ENCODE results near the gene SLC47A1.
"Not testable (repeated sequence)": the region's sequence is repeated elsewhere in the genome, so short reads cannot be mapped to it uniquely, and the experiment has no call there.

SLC47A1 gene

DNA sequence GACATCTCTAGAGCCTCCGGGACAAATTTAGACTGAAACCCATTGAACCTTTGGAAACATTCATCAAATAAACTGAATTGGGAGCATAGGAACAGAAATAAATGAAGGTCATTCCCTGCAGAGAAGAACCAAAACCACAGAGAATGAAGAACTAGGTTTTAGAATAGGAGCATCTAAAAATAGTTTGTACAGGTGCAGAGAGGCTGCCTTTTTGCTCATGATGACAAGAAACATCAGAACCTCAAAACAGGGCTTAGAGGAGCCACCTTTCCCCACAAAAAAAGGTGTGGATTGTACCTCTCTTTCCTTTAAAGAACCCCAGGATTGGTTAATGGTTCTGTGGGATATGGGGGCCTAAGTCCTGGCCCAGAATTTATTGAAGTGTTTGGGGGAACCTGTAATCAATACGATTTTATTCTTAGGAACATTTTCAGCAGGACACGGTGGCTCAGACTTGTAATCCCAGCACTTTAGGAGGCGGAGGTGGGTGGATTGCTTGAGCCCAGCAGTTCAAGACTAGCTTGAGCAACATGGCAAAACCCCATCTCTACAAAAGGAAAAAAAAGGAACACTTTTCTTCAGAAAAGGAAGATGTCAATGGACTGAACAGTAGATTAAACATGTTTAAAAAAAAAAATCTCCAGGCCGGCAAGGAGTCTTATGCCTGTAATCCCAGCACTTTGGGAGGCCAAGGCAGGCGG, 37.7 kb upstream of the SLC47A1 start:
- H3K4me3 ChIP-seq (ENCODE audit: low read depth, low read length): no peak overlapping the region
- TF ChIP-seq, protein P1, sequence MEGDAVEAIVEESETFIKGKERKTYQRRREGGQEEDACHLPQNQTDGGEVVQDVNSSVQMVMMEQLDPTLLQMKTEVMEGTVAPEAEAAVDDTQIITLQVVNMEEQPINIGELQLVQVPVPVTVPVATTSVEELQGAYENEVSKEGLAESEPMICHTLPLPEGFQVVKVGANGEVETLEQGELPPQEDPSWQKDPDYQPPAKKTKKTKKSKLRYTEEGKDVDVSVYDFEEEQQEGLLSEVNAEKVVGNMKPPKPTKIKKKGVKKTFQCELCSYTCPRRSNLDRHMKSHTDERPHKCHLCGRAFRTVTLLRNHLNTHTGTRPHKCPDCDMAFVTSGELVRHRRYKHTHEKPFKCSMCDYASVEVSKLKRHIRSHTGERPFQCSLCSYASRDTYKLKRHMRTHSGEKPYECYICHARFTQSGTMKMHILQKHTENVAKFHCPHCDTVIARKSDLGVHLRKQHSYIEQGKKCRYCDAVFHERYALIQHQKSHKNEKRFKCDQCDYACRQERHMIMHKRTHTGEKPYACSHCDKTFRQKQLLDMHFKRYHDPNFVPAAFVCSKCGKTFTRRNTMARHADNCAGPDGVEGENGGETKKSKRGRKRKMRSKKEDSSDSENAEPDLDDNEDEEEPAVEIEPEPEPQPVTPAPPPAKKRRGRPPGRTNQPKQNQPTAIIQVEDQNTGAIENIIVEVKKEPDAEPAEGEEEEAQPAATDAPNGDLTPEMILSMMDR (IDR thresholded peaks at IDR 0.05; ENCODE audit: low read depth, low read length, missing control alignments): no peak
- DNase-seq (ENCODE audit: low read depth): no peak

DNA sequence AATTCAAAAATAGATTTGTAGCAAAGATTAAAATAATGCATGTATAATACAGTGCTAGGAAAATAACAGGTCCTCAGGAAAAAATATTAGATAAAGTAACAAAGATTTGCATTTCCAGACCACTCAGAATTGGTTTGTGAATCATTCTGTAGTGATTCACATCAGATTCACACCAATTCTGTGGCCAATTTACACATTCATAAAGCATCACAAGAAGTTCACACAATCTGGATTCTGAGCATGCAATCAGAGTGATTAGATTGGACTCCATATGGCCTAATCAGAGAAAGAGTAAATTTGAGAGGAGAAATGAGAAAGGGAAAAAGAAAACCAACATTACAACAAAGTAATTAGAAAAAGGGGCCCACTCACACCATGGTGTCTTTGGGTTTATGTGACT, 36.0 kb upstream of the SLC47A1 start:
- TF ChIP-seq, protein P1 (IDR thresholded peaks at IDR 0.05; ENCODE audit: low read depth, low read length, missing control alignments): no peak
- DNase-seq (ENCODE audit: low read depth): no peak
- no peak overlapping the region for H3K4me3 ChIP-seq (ENCODE audit: low read depth, low read length)

DNA sequence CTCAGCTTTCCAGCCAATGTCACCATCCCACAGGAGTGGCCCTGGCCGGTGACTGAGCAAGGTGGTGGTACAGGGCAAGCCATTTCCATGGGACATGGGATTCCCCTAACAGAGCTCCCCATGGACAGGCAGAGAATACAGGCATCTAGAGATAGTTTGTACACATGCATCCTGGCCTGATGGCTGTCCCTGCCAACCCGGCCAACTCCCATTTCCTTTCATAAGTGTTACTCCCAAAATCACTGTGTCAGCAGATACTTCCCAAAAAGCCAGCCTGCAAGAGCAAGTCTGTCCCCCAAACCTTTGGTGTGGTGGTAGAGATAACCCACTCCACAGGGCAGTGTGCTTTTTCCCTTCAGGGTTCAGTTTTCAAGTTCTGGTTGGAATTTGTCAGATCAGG, 32.4 kb upstream of the SLC47A1 start:
- TF ChIP-seq, protein P1 (IDR thresholded peaks at IDR 0.05; ENCODE audit: low read depth, low read length, missing control alignments): no peak
- no peak overlapping the region for H3K4me3 ChIP-seq (ENCODE audit: low read depth, low read length)
- DNase-seq (ENCODE audit: low read depth): no peak

DNA sequence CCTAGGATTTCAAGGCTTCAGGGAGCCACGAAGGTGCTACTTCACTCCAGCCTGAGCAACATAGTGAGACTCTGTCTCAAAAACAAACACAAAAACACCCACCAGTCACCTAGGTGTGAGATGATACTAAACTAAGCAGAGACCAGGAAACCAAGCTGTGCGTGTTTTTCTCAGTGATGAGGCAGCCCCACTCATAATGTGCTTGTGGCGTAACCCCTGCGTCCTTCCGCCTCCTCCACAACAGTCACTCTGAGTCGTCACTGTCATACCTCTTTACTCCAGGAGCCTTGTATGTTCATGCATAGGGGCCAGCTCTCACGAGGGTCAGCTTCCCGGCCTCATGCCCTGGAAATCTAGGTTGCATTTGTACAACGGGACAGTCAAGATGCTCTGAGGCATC, 31.1 kb upstream of the SLC47A1 start:
- H3K4me3 ChIP-seq (ENCODE audit: low read depth, low read length): no peak overlapping the region
- DNase-seq (ENCODE audit: low read depth): no peak
- TF ChIP-seq, protein P1 (IDR thresholded peaks at IDR 0.05; ENCODE audit: low read depth, low read length, missing control alignments): no peak

DNA sequence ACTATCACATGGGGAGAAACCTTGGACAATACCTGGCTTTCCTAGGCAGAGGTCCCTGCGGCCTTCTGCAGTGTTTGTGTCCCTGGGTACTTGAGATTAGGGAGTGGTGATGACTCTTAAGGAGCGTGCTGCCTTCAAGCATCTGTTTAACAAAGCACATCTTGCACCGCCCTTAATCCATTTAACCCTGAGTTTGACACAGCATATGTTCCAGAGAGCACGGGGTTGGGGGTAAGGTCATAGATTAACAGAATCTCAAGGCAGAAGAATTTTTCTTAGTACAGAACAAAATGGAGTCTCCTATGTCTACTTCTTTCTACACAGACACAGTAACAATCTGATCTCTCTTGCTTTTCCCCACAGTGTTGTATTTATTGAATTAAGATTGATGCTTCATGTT, 28.1 kb upstream of the SLC47A1 start:
- DNase-seq (ENCODE audit: low read depth); H3K4me3 ChIP-seq (ENCODE audit: low read depth, low read length): not testable (repeated sequence)

DNA sequence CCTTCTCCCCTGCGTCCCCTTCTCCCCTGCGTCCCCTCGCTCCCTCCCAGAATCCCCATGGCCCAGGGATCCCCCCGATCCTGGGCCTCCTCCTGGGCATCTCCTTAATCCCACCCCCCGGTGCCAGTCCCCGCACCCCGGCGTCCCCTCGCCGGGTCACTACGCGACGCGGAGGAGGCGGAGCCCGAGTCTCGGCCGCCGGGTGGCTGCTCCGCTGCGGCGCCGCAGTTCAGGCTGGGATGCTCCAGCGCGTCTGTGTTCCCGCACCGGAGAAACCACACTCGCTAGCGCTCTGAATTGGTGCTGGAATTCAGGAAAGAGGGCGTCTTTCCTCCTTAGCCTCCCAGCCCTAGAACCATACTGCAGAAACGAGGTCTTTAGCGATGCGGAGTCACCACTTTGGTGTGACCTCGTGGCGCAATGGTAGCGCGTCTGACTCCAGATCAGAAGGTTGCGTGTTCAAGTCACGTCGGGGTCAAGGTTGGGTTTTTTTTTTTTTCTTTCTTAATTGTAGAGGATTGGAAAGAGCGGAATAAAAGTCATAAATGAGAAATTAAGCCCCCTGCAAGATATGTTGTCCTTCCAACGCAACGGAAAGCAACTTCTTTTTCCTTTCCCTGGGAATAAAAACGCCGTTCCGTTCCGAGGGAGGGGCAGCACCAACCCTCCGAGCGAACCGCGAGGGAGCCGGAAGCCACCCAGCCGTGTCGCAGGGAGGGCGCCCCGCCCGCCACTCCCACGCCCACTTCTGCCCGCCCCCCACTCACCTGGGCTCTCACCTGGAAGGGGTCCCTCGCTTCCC, 25.7 kb upstream of the SLC47A1 start:
- no peak for DNase-seq (ENCODE audit: low read depth)
- H3K4me3 ChIP-seq (ENCODE audit: low read depth, low read length): peak overlapping the region; percentile 98
- TF ChIP-seq, protein P1 (IDR thresholded peaks at IDR 0.05; ENCODE audit: low read depth, low read length, missing control alignments): no peak

DNA sequence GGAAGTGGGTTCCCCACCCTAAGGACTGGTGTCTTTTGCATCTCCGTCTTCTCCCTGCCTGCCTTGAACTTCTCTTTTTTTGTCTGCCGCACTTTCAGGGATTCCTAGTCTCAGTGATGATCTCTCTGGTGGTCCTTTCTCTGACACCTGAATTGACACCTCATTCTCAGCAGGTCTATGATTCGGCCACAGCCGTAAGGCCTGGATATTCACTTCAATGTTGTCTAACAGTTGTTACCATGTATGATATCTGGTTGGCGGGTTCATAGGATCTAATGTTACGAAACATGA, 25.1 kb upstream of the SLC47A1 start:
- H3K4me3 ChIP-seq (ENCODE audit: low read depth, low read length): peak overlapping the region; percentile 98
- TF ChIP-seq, protein P1 (IDR thresholded peaks at IDR 0.05; ENCODE audit: low read depth, low read length, missing control alignments): no peak
- DNase-seq (ENCODE audit: low read depth): no peak

DNA sequence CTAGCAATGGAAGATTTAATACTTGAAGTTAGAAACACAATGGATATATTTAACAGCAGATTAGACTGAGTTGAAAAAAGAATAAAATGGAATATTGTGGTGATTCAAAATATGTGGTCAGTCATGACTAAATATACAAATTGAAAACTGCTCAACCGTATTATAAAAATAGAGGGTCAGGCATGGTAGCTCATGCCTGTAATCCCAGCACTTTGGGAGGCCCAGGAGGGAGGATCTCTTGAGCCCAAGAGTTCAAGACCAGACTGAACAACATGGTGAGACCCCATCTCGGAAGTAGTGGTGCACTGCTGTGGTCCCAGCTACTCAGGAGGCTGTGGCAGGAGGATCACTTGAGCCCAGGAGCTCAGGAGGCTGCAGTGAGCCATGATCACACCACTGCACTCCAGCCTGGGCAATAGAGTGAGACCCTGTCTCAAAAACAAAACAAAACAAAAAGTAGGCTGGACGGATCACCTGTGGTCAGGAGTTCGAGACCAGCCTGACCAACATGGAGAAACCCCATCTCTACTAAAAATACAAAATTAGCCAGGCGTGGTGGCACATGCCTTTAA, 24.3 kb upstream of the SLC47A1 start:
- DNase-seq (ENCODE audit: low read depth); H3K4me3 ChIP-seq (ENCODE audit: low read depth, low read length): not testable (repeated sequence)
